HG03469 (cell line): ENCODE data around the gene ZMIZ1.
"Not testable (repeated sequence)": the region's sequence is repeated elsewhere in the genome, so short reads cannot be mapped to it uniquely, and the experiment has no call there.

Experiments used
- ATAC-seq: cut with Tn5 transposase; IDR thresholded peaks from one replicate; pipeline ENCODE4 v1.9.1; 2021; ENCODE audit warnings: mild to moderate bottlenecking, moderate library complexity, moderate number of reproducible peaks; ENCODE audit not compliant: unreplicated experiment

ZMIZ1 gene

GRCh38 chr10:79268742-79269141 is 200.0 kb downstream of the ZMIZ1 start:
- ATAC-seq = no peak

GRCh38 chr10:79269443-79269842 is 200.7 kb downstream of the ZMIZ1 start:
- no peak for ATAC-seq

GRCh38 chr10:79269969-79270368 is 201.2 kb downstream of the ZMIZ1 start:
- no peak for ATAC-seq

- no peak for ATAC-seq
These were observed 201.9 kb downstream of the ZMIZ1 start for GRCh38 chr10:79270466-79271246.

- no peak for ATAC-seq
These were observed 203.6 kb downstream of the ZMIZ1 start for GRCh38 chr10:79272353-79272752.

- ATAC-seq = no peak
These were observed 204.8 kb downstream of the ZMIZ1 start for GRCh38 chr10:79273604-79274003.

- no peak for ATAC-seq
These were observed 205.7 kb downstream of the ZMIZ1 start for GRCh38 chr10:79274279-79275104.

- ATAC-seq = no peak
These were observed 206.3 kb downstream of the ZMIZ1 start for GRCh38 chr10:79275105-79275430.

- no peak for ATAC-seq
These were observed 206.7 kb downstream of the ZMIZ1 start for GRCh38 chr10:79275431-79275851.

GRCh38 chr10:79277579-79278269 is 209.0 kb downstream of the ZMIZ1 start:
- no peak for ATAC-seq

GRCh38 chr10:79279047-79279446 is 210.3 kb downstream of the ZMIZ1 start:
- ATAC-seq = not testable (repeated sequence)

- ATAC-seq = no peak
These were observed 212.2 kb downstream of the ZMIZ1 start for GRCh38 chr10:79280956-79281355.

- no peak for ATAC-seq
These were observed 213.6 kb downstream of the ZMIZ1 start for GRCh38 chr10:79282388-79282787.

- no peak for ATAC-seq
These were observed 214.8 kb downstream of the ZMIZ1 start for GRCh38 chr10:79283616-79284015.

- ATAC-seq = no peak
These were observed 215.5 kb downstream of the ZMIZ1 start for GRCh38 chr10:79284158-79284871.

GRCh38 chr10:79285315-79286197 is 216.8 kb downstream of the ZMIZ1 start:
- peak; percentile 51 for ATAC-seq

GRCh38 chr10:79286318-79286951 is 217.7 kb downstream of the ZMIZ1 start:
- peak; percentile 79 for ATAC-seq

GRCh38 chr10:79287973-79288723 is 219.4 kb downstream of the ZMIZ1 start:
- no peak for ATAC-seq

GRCh38 chr10:79289801-79290200 is 221.0 kb downstream of the ZMIZ1 start:
- no peak for ATAC-seq
